Measurements from ENCODE around the gene KCNAB1.

The KCNAB1 gene

GRCh38 chr3:156587760-156588069 lies 467.3 kb downstream of the KCNAB1 start:
- Histone ChIP-seq H3K27me3 (replicated peaks in 2 of 5; ENCODE audit: control insufficient read depth in 4 of 5, insufficient read depth in 5 of 5, low read length in 4 of 5) (no peaks in the 10 kb centered on the region), H3K36me3 (ENCODE audit: control insufficient read depth in 4 of 4, insufficient read depth in 4 of 4, low read length in 3 of 4) (no peaks in the 10 kb centered on the region), H3K4me3 (ENCODE audit: control insufficient read depth in 1 of 7, extremely low read depth in 1 of 7, insufficient read depth in 4 of 7, low read depth in 2 of 7, low read length in 6 of 7) (no peak overlapping the region), H3K9me3 (ENCODE audit: control extremely low read depth in 1 of 5, control insufficient read depth in 4 of 5, insufficient read depth in 2 of 5, low read depth in 1 of 5, low read length in 4 of 5) (no peaks in the 10 kb centered on the region), H3K27ac (ENCODE audit: insufficient read depth in 1 of 2, low read depth in 1 of 2, low read length in 2 of 2, poor library complexity in 1 of 2, severe bottlenecking in 2 of 2) (no peak overlapping the region), H3K4me1 (ENCODE audit: control extremely low read depth in 1 of 4, control insufficient read depth in 4 of 4, insufficient read depth in 4 of 4, low read length in 3 of 4) (peaks cover 0 to 30% (median 5%) of the 10 kb centered on the region in 4 experiments)
- DNase-seq: no peak
- POLR2A ChIA-PET: no interaction called here
- CTCF ChIA-PET: interaction anchor here (0.7 to 1.4 kb wide), 3 partner anchors 11 to 546 kb away, joined by 3 to 8 read pairs (median 3); no protein-coding TSS in a partner anchor
- WGBS (ENCODE audit: insufficient coverage): no CpG with 5 or more reads among the region's 1 CpG
